OCI-LY1 (cell line): ENCODE data around the gene SSRP1.

Experiments
- CTCF ChIP-seq: fragments of 200-600 bp; sonication (generic), shearing (Covaris generic); IDR thresholded peaks from 2 replicates; pipeline ENCODE4 v1.5.1; 2017; ENCODE audit warnings: mild to moderate bottlenecking, antibody characterized with exemption, low read length, moderate library complexity, mixed read lengths
- EZH2 ChIP-seq: fragments of 200-600 bp; sonication (generic), shearing (Covaris generic); IDR thresholded peaks from 2 replicates; pipeline ENCODE4 v1.8.0; 2017; ENCODE audit warnings: borderline replicate concordance, mixed run types, mild to moderate bottlenecking, antibody characterized with exemption, low read length, moderate library complexity, mixed read lengths

- TF ChIP-seq CTCF, result no peak
- TF ChIP-seq EZH2, result no peak
Observed at GRCh38 chr11:57370941-57371340, 35.2 kb upstream of the SSRP1 start.
